OCI-LY3 (cell line): ENCODE measurements around the gene KIF3C.

Experiments used
- H2AFZ ChIP-seq: fragments of 200-600, 300-600 bp; shearing (Covaris generic); 2 replicates; pipeline ENCODE4 v1.6.0; 2014; ENCODE audit warnings: antibody characterized with exemption, low read depth, low read length
- H3K27ac ChIP-seq: fragments of 200-600, 300-600 bp; sonication (generic); 2 replicates; pipeline ENCODE4 v1.5.1; 2014; ENCODE audit warnings: mild to moderate bottlenecking, low read length, moderate library complexity, mixed read lengths
- H3K27me3 ChIP-seq: fragments of 200-600, 300-600 bp; sonication (generic); 2 replicates; pipeline ENCODE4 v1.6.1; 2014; ENCODE audit warnings: low read depth, low read length, mixed read lengths
- H3K36me3 ChIP-seq: fragments of 200-600, 300-600 bp; sonication (generic); replicated peaks from 2 replicates; pipeline ENCODE3; 2014; ENCODE audit warnings: low read depth, low read length, mixed read lengths
- H3K4me1 ChIP-seq: fragments of 300-600, 200-600 bp; sonication (generic); 2 replicates; pipeline ENCODE4 v1.6.1; 2014; ENCODE audit warnings: low read length, mixed read lengths
- H3K4me2 ChIP-seq: fragments of 200-600, 300-600 bp; sonication (generic); 2 replicates; pipeline ENCODE4 v1.6.1; 2014; ENCODE audit warnings: low read length, mixed read lengths
- H3K4me3 ChIP-seq: fragments of 300-600, 200-600 bp; sonication (generic); 2 replicates; pipeline ENCODE4 v1.5.1; 2014; ENCODE audit warnings: antibody characterized with exemption, mild to moderate bottlenecking, low read length, moderate library complexity
- H3K79me2 ChIP-seq: fragments of 300-600, 200-600 bp; shearing (Covaris generic); 2 replicates; pipeline ENCODE4 v1.6.1; 2014; ENCODE audit warnings: mild to moderate bottlenecking, low read length, mixed read lengths
- H3K9ac ChIP-seq: fragments of 300-600, 200-600 bp; shearing (Covaris generic); 2 replicates; pipeline ENCODE4 v1.6.0; 2014; ENCODE audit warnings: mild to moderate bottlenecking, low read length, moderate library complexity
- H3K9me3 ChIP-seq: fragments of 200-600, 300-600 bp; shearing (Covaris generic); 2 replicates; pipeline ENCODE4 v1.6.1; 2014; ENCODE audit warnings: low read length, mixed read lengths; ENCODE audit not compliant: insufficient read depth
- H4K20me1 ChIP-seq: fragments of 200-600, 300-600 bp; sonication (generic); 2 replicates; pipeline ENCODE4 v1.6.1; 2016; ENCODE audit warnings: low read length, mixed read lengths; ENCODE audit not compliant: insufficient read depth
- EZH2phosphoT487 ChIP-seq: fragments of 200-600 bp; shearing (Covaris generic); IDR thresholded peaks from 2 replicates; pipeline ENCODE4 v1.6.1; 2018; ENCODE audit warnings: antibody characterized with exemption, mixed run types, low read depth
- TF ChIP-seq, protein P1 (sequence below): fragments of 200-600, 300-600 bp; sonication (generic); IDR thresholded peaks from 2 replicates; pipeline ENCODE4 v1.5.1; 2014; ENCODE audit warnings: antibody characterized with exemption, low read length, low read depth

KIF3C gene

DNA sequence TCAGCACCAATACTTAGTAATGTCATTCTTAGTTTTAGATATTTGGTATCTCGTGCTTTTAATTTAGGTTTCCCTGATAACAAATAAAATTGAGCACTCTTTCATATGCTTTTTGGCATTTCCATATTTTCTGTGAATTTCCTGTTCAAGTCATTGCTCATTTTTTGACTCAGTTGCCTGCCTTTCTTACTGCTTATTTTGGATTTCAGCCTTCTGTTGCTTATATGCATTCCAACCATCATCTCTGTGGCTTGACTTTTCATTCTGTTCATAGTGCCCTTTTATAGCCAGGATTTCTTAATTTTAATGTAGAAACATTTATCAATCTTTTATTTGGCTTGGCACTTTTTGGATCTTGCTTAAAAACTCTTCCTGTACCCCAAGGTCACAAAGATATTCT, 14.5 kb upstream of the KIF3C start:
- no peaks in the 10 kb centered on the region for H4K20me1 ChIP-seq
- no peak overlapping the region for H2AFZ ChIP-seq
- no peak overlapping the region for H3K4me2 ChIP-seq
- no peaks in the 10 kb centered on the region for H3K9me3 ChIP-seq
- H3K79me2 ChIP-seq = no peaks in the 10 kb centered on the region
- H3K4me1 ChIP-seq = peaks cover 2% of the 10 kb centered on the region; the same call in 1 of the 2 replicates
- no peak overlapping the region for H3K4me3 ChIP-seq
- H3K36me3 ChIP-seq = no peaks in the 10 kb centered on the region
- H3K9ac ChIP-seq = no peak overlapping the region
- no peak for TF ChIP-seq EZH2phosphoT487
- TF ChIP-seq, protein P1, sequence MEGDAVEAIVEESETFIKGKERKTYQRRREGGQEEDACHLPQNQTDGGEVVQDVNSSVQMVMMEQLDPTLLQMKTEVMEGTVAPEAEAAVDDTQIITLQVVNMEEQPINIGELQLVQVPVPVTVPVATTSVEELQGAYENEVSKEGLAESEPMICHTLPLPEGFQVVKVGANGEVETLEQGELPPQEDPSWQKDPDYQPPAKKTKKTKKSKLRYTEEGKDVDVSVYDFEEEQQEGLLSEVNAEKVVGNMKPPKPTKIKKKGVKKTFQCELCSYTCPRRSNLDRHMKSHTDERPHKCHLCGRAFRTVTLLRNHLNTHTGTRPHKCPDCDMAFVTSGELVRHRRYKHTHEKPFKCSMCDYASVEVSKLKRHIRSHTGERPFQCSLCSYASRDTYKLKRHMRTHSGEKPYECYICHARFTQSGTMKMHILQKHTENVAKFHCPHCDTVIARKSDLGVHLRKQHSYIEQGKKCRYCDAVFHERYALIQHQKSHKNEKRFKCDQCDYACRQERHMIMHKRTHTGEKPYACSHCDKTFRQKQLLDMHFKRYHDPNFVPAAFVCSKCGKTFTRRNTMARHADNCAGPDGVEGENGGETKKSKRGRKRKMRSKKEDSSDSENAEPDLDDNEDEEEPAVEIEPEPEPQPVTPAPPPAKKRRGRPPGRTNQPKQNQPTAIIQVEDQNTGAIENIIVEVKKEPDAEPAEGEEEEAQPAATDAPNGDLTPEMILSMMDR = no peak
- no peaks in the 10 kb centered on the region for H3K27me3 ChIP-seq
- no peak overlapping the region for H3K27ac ChIP-seq

DNA sequence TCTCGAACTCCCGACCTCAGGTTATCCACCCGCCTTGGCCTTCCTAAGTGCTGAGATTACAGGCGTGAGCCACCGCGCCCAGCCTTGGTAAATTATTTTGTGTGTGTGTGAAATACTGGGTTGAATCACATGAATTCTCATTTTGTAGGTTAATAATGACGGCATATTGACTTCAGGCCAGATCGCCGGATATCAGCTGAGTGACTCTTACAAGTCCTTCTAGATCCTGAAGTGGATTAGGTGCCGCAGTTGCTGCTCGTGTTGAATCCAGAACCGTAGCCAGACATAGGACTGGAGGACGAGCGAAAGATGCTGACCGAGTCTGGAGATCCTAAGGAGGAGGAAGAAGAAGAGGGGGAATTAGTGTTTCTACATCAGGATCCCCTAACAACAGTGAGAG, 12.2 kb upstream of the KIF3C start:
- H3K4me2 ChIP-seq = no peak overlapping the region
- H3K9ac ChIP-seq = no peak overlapping the region
- H3K9me3 ChIP-seq = no peaks in the 10 kb centered on the region
- H3K27ac ChIP-seq = no peak overlapping the region
- no peak overlapping the region for H2AFZ ChIP-seq
- TF ChIP-seq, protein P1 = no peak
- no peak for TF ChIP-seq EZH2phosphoT487
- H3K4me3 ChIP-seq = no peak overlapping the region
- no peaks in the 10 kb centered on the region for H4K20me1 ChIP-seq
- no peaks in the 10 kb centered on the region for H3K27me3 ChIP-seq
- no peaks in the 10 kb centered on the region for H3K36me3 ChIP-seq
- H3K79me2 ChIP-seq = no peaks in the 10 kb centered on the region
- peaks cover 8% of the 10 kb centered on the region for H3K4me1 ChIP-seq

DNA sequence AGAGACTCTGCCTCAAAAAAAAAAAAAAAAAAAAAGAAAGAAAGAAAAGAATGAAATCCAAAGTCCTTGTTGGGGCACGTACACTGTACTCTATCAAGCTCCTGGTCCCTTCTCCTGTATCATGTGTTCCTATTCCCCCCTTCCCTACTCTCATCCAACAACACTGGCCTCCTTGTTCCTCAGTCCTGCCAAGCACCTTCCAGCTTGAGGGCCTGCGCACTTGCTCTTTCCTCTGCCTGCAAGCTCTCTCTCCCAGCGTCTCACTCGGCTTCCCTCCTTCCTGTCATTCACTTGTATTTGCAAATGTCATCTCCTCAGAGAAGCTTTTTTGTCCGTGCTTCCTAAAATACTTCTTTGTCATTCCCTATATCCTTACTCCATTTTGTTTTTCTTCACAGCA, 10.8 kb upstream of the KIF3C start:
- no peaks in the 10 kb centered on the region for H4K20me1 ChIP-seq
- no peaks in the 10 kb centered on the region for H3K9me3 ChIP-seq
- H3K36me3 ChIP-seq = no peaks in the 10 kb centered on the region
- no peaks in the 10 kb centered on the region for H3K27me3 ChIP-seq
- TF ChIP-seq, protein P1 = no peak
- TF ChIP-seq EZH2phosphoT487 = no peak
- H2AFZ ChIP-seq = no peak overlapping the region
- peaks cover 8% of the 10 kb centered on the region for H3K4me1 ChIP-seq
- no peak overlapping the region for H3K27ac ChIP-seq
- H3K79me2 ChIP-seq = no peaks in the 10 kb centered on the region
- no peak overlapping the region for H3K9ac ChIP-seq
- no peak overlapping the region for H3K4me3 ChIP-seq
- no peak overlapping the region for H3K4me2 ChIP-seq

DNA sequence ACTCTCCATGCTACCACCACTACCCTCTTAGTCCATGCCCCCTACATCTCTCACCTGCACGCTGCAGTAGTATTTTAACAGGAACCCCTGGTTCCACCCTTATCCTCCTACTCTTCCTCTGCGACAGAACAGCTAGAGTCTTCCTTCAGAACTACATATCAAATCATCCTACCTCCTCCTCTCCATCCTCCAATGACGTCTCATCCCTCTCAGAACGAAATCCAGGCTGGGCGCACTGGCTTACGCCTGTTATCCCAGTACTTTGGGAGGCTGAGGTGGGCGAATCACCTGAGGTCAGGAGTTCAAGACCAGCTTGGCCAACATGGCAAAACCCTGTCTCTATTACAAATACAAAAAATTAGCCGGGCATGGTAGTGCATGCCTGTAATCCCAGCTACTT, 10.3 kb upstream of the KIF3C start:
- Histone ChIP-seq H3K9ac (no peak overlapping the region), H3K4me1 (peaks cover 8% of the 10 kb centered on the region), H3K4me2 (no peak overlapping the region), H3K36me3 (no peaks in the 10 kb centered on the region), H3K27me3 (no peaks in the 10 kb centered on the region), H3K27ac (no peak overlapping the region), H3K4me3 (no peak overlapping the region), H3K79me2 (no peaks in the 10 kb centered on the region), H2AFZ (no peak overlapping the region), H3K9me3 (no peaks in the 10 kb centered on the region), H4K20me1 (no peaks in the 10 kb centered on the region)
- TF ChIP-seq EZH2phosphoT487 = no peak
- TF ChIP-seq, protein P1 = no peak
